HCT116 (cell line): Measurements from ENCODE around the gene ATG16L2. TPM values are rescaled to one million over a fixed set of nuclear protein-coding genes. Genes with fewer than 3 reads are reported as not detected.

Source experiments
- ATAC-seq: fragments of 200-7000 bp; cut with Tn5 transposase; 2 replicates; pipeline ENCODE4 v1.9.1; 2020; ENCODE audit warnings: mild to moderate bottlenecking, moderate library complexity
- BruUV-seq: library from RNA; stranded (reverse); fragments of 400-500 nt; replicated peaks from 2 replicates; lab custom pipeline; 2021; lab: Mats Ljungman, UMichigan
- CTCF ChIA-PET: fragments of 300-600 bp; sonication (Branson Sonifier 250); formaldehyde crosslinking; loops from one replicate; lab custom pipeline; 2021; ENCODE audit warnings: antibody characterized with exemption; lab: Charles Lee
- POLR2A ChIA-PET: fragments of 300-600, 350-600 bp; sonication (Branson Sonifier 250); formaldehyde crosslinking; loops from one replicate; lab custom pipeline; 2021; ENCODE audit warnings: antibody characterized with exemption; lab: Charles Lee
- RAD21 ChIA-PET, 2 experiments: fragments of 300-600 bp; sonication (Branson Sonifier 250); formaldehyde crosslinking; loops; one replicate each; lab custom pipeline; 2023; ENCODE audit warnings: low total read pairs in 2 of 2; ENCODE audit not compliant: uncharacterized antibody in 2 of 2, unreplicated experiment in 2 of 2, low non-redundant PET in 1 of 2; lab: Charles Lee
- DNase-seq: peaks from one replicate; pipeline ENCODE4 v3.0.0-alpha.2; 2010; ENCODE audit warnings: low read depth, low spot score
- H2AFZ ChIP-seq: fragments of 200-600 bp; shearing (Covaris generic), sonication (generic); 2 replicates; pipeline ENCODE4 v1.6.1; 2017; ENCODE audit warnings: low read depth, mixed run types, mixed read lengths, antibody characterized with exemption, low read length; ENCODE audit not compliant: poor library complexity, severe bottlenecking
- H3K27ac ChIP-seq: 2 replicates; pipeline ENCODE4 v1.5.1; 2012; ENCODE audit warnings: low read depth, low read length
- H3K27me3 ChIP-seq: fragments of 200-600 bp; sonication (generic); 2 replicates; pipeline ENCODE4 v1.6.1; 2016; ENCODE audit warnings: mixed run types, low read length, mixed read lengths; ENCODE audit not compliant: insufficient read depth
- H3K36me3 ChIP-seq, 2 experiments: fragments of 200-500 bp in 1 of 2; fragments of 200-600 bp in 1 of 2; sonication (Bioruptor generic) in 1 of 2; sonication (generic) in 1 of 2; 2 replicates each; pipeline versions ENCODE4 v1.5.1 to v1.6.1; 2014 to 2016; ENCODE audit warnings: low read length in 2 of 2, inconsistent platforms in 1 of 2, mixed read lengths in 1 of 2, mixed run types in 1 of 2; ENCODE audit not compliant: insufficient read depth in 2 of 2, control insufficient read depth in 1 of 2
- H3K4me1 ChIP-seq, 2 experiments: fragments of 200-600 bp in 1 of 2; sonication (generic) in 1 of 2; 2 replicates each; pipeline versions ENCODE4 v1.5.1 to v1.6.1; 2012 to 2017; ENCODE audit warnings: low read length in 2 of 2, inconsistent platforms in 1 of 2, mild to moderate bottlenecking in 1 of 2, mixed read lengths in 1 of 2, mixed run types in 1 of 2, moderate library complexity in 1 of 2; ENCODE audit not compliant: insufficient read depth in 2 of 2, control insufficient read depth in 1 of 2
- H3K4me2 ChIP-seq: fragments of 200-600 bp; sonication (generic); 2 replicates; pipeline ENCODE4 v1.6.1; 2017; ENCODE audit warnings: mixed run types, low read length, mixed read lengths
- H3K4me3 ChIP-seq, 2 experiments: fragments of 200-600 bp in 1 of 2; sonication (generic) in 1 of 2; replicated peaks in 1 of 2; 2 replicates each; pipeline ENCODE4 v1.5.1; 2011 to 2016; ENCODE audit warnings: low read length in 2 of 2, control low read depth in 1 of 2, low read depth in 1 of 2, mild to moderate bottlenecking in 1 of 2, mixed read lengths in 1 of 2, mixed run types in 1 of 2
- H3K79me2 ChIP-seq: fragments of 200-600 bp; sonication (generic); 2 replicates; pipeline ENCODE4 v1.6.1; 2017; ENCODE audit warnings: mild to moderate bottlenecking, mixed run types, low read length, moderate library complexity, mixed read lengths; ENCODE audit not compliant: insufficient read depth
- H3K9ac ChIP-seq: fragments of 200-600 bp; sonication (generic); 2 replicates; pipeline ENCODE4 v1.6.1; 2016; ENCODE audit warnings: low read length, mixed read lengths
- H3K9me2 ChIP-seq: fragments of 200-600 bp; sonication (generic), shearing (Covaris generic); 2 replicates; pipeline ENCODE4 v1.6.1; 2017; ENCODE audit warnings: mixed run types, mild to moderate bottlenecking, moderate library complexity; ENCODE audit not compliant: insufficient read depth
- H3K9me3 ChIP-seq, 2 experiments: fragments of 200-500 bp in 1 of 2; fragments of 200-600 bp in 1 of 2; sonication (Bioruptor generic) in 1 of 2; sonication (generic) in 1 of 2; 2 replicates each; pipeline ENCODE4 v1.6.1; 2014 to 2017; ENCODE audit warnings: low read length in 2 of 2, mixed read lengths in 2 of 2, inconsistent platforms in 1 of 2, low read depth in 1 of 2, mild to moderate bottlenecking in 1 of 2, mixed run types in 1 of 2, moderate library complexity in 1 of 2; ENCODE audit not compliant: control insufficient read depth in 1 of 2, insufficient read depth in 1 of 2
- H4K20me1 ChIP-seq: fragments of 200-600 bp; sonication (generic), shearing (Covaris generic); 2 replicates; pipeline ENCODE4 v1.6.1; 2017; ENCODE audit warnings: mixed run types, mild to moderate bottlenecking, moderate library complexity; ENCODE audit not compliant: insufficient read depth
- POLR2AphosphoS5 ChIP-seq: IDR thresholded peaks from 2 replicates; pipeline ENCODE4 v1.6.1; 2011; ENCODE audit warnings: mild to moderate bottlenecking, low read depth, low read length, moderate library complexity
- RAD21 ChIP-seq: IDR thresholded peaks from 2 replicates; pipeline ENCODE4 v1.6.1; 2012; ENCODE audit warnings: low read depth, mild to moderate bottlenecking
- intact Hi-C: fragments of 100-400 bp; cut with micrococcal nuclease; formaldehyde crosslinking; loops from 2 replicates; pipeline ENCODE4 v1.10.0; 2022
- total RNA-seq: library from RNA; stranded (reverse); gene quantifications from one replicate; pipeline ENCODE4 v1.2.1, GENCODE V29; 2021; ENCODE audit not compliant: unreplicated experiment

Gene ATG16L2
- total RNA-seq, 1 experiment from 2014 or later, result 15.2 TPM

DNA sequence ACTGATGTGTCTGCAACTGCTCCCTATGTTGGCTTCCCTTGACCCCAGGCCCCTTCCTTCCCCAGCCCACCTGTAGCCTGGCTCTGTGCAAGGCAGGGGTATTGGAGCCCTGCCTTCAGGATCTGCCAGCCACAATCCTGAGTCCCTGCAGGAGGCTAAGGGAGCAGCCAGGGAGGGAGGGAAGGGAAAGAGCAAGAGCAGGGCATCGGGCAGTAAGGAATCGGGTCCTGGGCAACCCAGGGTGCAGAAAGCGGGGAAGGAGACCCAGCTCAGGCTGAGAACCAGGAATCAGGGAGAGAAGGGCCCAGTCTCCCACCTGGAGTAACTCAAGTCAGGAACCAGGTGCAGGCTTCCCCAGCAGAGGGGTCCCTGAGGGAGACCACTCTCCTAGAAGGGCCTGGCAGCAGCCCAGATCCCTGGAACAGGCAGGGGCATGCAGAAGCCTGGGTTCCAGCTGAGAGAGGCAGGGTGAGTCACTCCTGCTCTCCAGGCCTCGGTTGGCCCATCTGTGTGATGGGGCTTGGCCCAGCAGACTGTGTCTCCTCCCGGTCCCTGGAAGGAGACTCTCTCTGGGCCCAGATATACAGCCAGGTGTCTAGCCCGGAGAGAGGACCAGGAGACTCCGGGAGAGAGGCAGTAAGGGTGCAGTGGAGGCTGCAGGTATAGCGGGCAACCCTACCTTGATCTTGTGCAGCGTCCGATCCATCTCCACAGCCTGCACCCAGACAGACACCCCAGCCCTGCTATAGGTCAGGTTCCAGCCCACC is 33.7 kb upstream of the ATG16L2 start:
- ChIA-PET POLR2A (no interaction called here), RAD21 (no interaction called here), CTCF (no interaction called here)
- Histone ChIP-seq H3K9ac (peak overlapping the region; percentile 73), H3K36me3 (no peaks in the 10 kb centered on the region), H3K27ac (peak overlapping the region; percentile 44; the same call in 1 of the 2 replicates), H3K27me3 (no peaks in the 10 kb centered on the region), H2AFZ (no peak overlapping the region), H3K9me2 (no peaks in the 10 kb centered on the region), H3K79me2 (no peaks in the 10 kb centered on the region), H3K9me3 (no peaks in the 10 kb centered on the region), H4K20me1 (no peaks in the 10 kb centered on the region), H3K4me2 (peak overlapping the region; percentile 99), H3K4me3 (peak overlapping the region; percentile 59 to 79), H3K4me1 (peaks cover 12 to 49% of the 10 kb centered on the region in 2 experiments)
- TF ChIP-seq POLR2AphosphoS5, result no peak
- BruUV-seq, result no TSS peak
- DNase-seq (no peak), ATAC-seq (peak; percentile 38)
- intact Hi-C loops, result no loop called here

GRCh38 chr11:72781063-72781312 is 33.2 kb upstream of the ATG16L2 start:
- H3K79me2 ChIP-seq, result no peaks in the 10 kb centered on the region
- no peaks in the 10 kb centered on the region for H4K20me1 ChIP-seq
- no peaks in the 10 kb centered on the region for H3K9me3 ChIP-seq
- H3K9me2 ChIP-seq, result no peaks in the 10 kb centered on the region
- ChIA-PET RAD21 (no interaction called here), POLR2A (no interaction called here)
- no peak overlapping the region for H2AFZ ChIP-seq
- H3K4me1 ChIP-seq, result peaks cover 12 to 49% of the 10 kb centered on the region in 2 experiments
- peak overlapping the region; percentile 44; the same call in 1 of the 2 replicates for H3K27ac ChIP-seq
- no peaks in the 10 kb centered on the region for H3K36me3 ChIP-seq
- peak; percentile 27; the same call in 1 of the 2 replicates for TF ChIP-seq POLR2AphosphoS5
- no peak for TF ChIP-seq RAD21
- TF ChIP-seq, all 23 proteins: peak for 1
- H3K4me2 ChIP-seq, result peak overlapping the region; percentile 99
- peak overlapping the region; percentile 59 to 79 for H3K4me3 ChIP-seq
- ATAC-seq (peak; percentile 37), DNase-seq (no peak)
- BruUV-seq, result no TSS peak
- CTCF ChIA-PET, result interaction anchor here (2.5 kb wide), 1 partner anchor 13 kb away, joined by 21 read pairs; the partner anchor contains the start of gene STARD10
- no peaks in the 10 kb centered on the region for H3K27me3 ChIP-seq
- intact Hi-C loops, result no loop called here
- peak overlapping the region; percentile 73 for H3K9ac ChIP-seq
